ENCODE results near the gene NXPH4.
A peak's percentile ranks its signal among the peaks of the same experiment; 100 is the strongest.

The NXPH4 gene

GRCh38 chr12:57238854-57239554 lies 22.4 kb downstream of the NXPH4 start:
- intact Hi-C loops (cut with micrococcal nuclease): loop anchor here (1.0 kb wide), 3 partner anchors 10 to 25 kb away; partner anchors contain the start of gene SHMT2
- Mint-ChIP-seq H3K36me3 (ENCODE audit: low read depth) (peaks cover 6% of the 10 kb centered on the region), H3K9me3 (no peaks in the 10 kb centered on the region), H3K27me3 (peaks cover 89% of the 10 kb centered on the region), H3K27ac (peak overlapping the region; percentile 45), H3K4me1 (ENCODE audit: low read depth) (peaks cover 77% of the 10 kb centered on the region), H3K4me3 (peak overlapping the region; percentile 81)

- Mint-ChIP-seq H3K4me1 (ENCODE audit: low read depth) (peaks cover 77% of the 10 kb centered on the region), H3K9me3 (no peaks in the 10 kb centered on the region), H3K27ac (no peak overlapping the region), H3K4me3 (peak overlapping the region; percentile 81), H3K27me3 (peaks cover 95% of the 10 kb centered on the region), H3K36me3 (ENCODE audit: low read depth) (peaks cover 7% of the 10 kb centered on the region)
- intact Hi-C loops (cut with micrococcal nuclease): loop anchor here (1.0 kb wide), 3 partner anchors 10 to 25 kb away; partner anchors contain the start of gene SHMT2
These were observed 23.0 kb downstream of the NXPH4 start for GRCh38 chr12:57239587-57240065.

- intact Hi-C loops (cut with micrococcal nuclease): no loop called here
- Mint-ChIP-seq H3K27ac (peak overlapping the region; percentile 38), H3K27me3 (peaks cover 93% of the 10 kb centered on the region), H3K4me3 (peak overlapping the region; percentile 81), H3K4me1 (ENCODE audit: low read depth) (peaks cover 81% of the 10 kb centered on the region), H3K9me3 (no peaks in the 10 kb centered on the region), H3K36me3 (ENCODE audit: low read depth) (peaks cover 9% of the 10 kb centered on the region)
These were observed 23.7 kb downstream of the NXPH4 start for GRCh38 chr12:57240066-57240921.

- H3K27me3 Mint-ChIP-seq: peaks cover 86% of the 10 kb centered on the region
- H3K4me1 Mint-ChIP-seq (ENCODE audit: low read depth): peaks cover 83% of the 10 kb centered on the region
- no peak overlapping the region for H3K27ac Mint-ChIP-seq
- peaks cover 10% of the 10 kb centered on the region for H3K36me3 Mint-ChIP-seq (ENCODE audit: low read depth)
- H3K4me3 Mint-ChIP-seq: peak overlapping the region; percentile 81
- no peaks in the 10 kb centered on the region for H3K9me3 Mint-ChIP-seq
- intact Hi-C loops (cut with micrococcal nuclease): no loop called here
These were observed 24.4 kb downstream of the NXPH4 start for GRCh38 chr12:57240926-57241401.

- no peak overlapping the region for H3K4me3 Mint-ChIP-seq
- peaks cover 17% of the 10 kb centered on the region for H3K36me3 Mint-ChIP-seq (ENCODE audit: low read depth)
These were observed 25.1 kb downstream of the NXPH4 start for GRCh38 chr12:57241402-57242310.

GRCh38 chr12:57242329-57242690 lies 25.7 kb downstream of the NXPH4 start:
- intact Hi-C loops (cut with micrococcal nuclease): no loop called here
- Mint-ChIP-seq H3K27ac (no peak overlapping the region), H3K27me3 (peaks cover 73% of the 10 kb centered on the region), H3K4me3 (peak overlapping the region; percentile 6), H3K9me3 (no peaks in the 10 kb centered on the region), H3K4me1 (ENCODE audit: low read depth) (peaks cover 88% of the 10 kb centered on the region), H3K36me3 (ENCODE audit: low read depth) (peaks cover 21% of the 10 kb centered on the region)

More at GRCh38 chr12:57241402-57242310, 25.1 kb downstream of the NXPH4 start:
- Mint-ChIP-seq H3K9me3 (no peaks in the 10 kb centered on the region), H3K4me1 (ENCODE audit: low read depth) (peaks cover 85% of the 10 kb centered on the region), H3K27ac (no peak overlapping the region), H3K27me3 (peaks cover 79% of the 10 kb centered on the region)
- intact Hi-C loops (cut with micrococcal nuclease): no loop called here

- H3K9me3 Mint-ChIP-seq: no peaks in the 10 kb centered on the region
- H3K27ac Mint-ChIP-seq: no peak overlapping the region
- H3K4me3 Mint-ChIP-seq: peak overlapping the region; percentile 55
- peaks cover 23% of the 10 kb centered on the region for H3K36me3 Mint-ChIP-seq (ENCODE audit: low read depth)
- H3K27me3 Mint-ChIP-seq: peaks cover 67% of the 10 kb centered on the region
- intact Hi-C loops (cut with micrococcal nuclease): loop anchor here (1.0 kb wide), 2 partner anchors 18 to 30 kb away; no protein-coding TSS in a partner anchor
- H3K4me1 Mint-ChIP-seq (ENCODE audit: low read depth): peaks cover 83% of the 10 kb centered on the region
These were observed 26.3 kb downstream of the NXPH4 start for GRCh38 chr12:57242691-57243454.

GRCh38 chr12:57243521-57244311 lies 27.1 kb downstream of the NXPH4 start:
- Mint-ChIP-seq H3K36me3 (ENCODE audit: low read depth) (peaks cover 27% of the 10 kb centered on the region), H3K4me1 (ENCODE audit: low read depth) (peaks cover 81% of the 10 kb centered on the region), H3K27me3 (peaks cover 59% of the 10 kb centered on the region), H3K27ac (no peak overlapping the region), H3K9me3 (no peaks in the 10 kb centered on the region), H3K4me3 (peak overlapping the region; percentile 55)
- intact Hi-C loops (cut with micrococcal nuclease): loop anchor here (1.0 kb wide), 2 partner anchors 18 to 30 kb away; no protein-coding TSS in a partner anchor

GRCh38 chr12:57244312-57244696 lies 27.7 kb downstream of the NXPH4 start:
- H3K4me3 Mint-ChIP-seq: no peak overlapping the region
- H3K27ac Mint-ChIP-seq: no peak overlapping the region
- peaks cover 32% of the 10 kb centered on the region for H3K36me3 Mint-ChIP-seq (ENCODE audit: low read depth)
- intact Hi-C loops (cut with micrococcal nuclease): no loop called here
- peaks cover 82% of the 10 kb centered on the region for H3K4me1 Mint-ChIP-seq (ENCODE audit: low read depth)
- H3K27me3 Mint-ChIP-seq: peaks cover 54% of the 10 kb centered on the region
- no peaks in the 10 kb centered on the region for H3K9me3 Mint-ChIP-seq

- H3K36me3 Mint-ChIP-seq (ENCODE audit: low read depth): peaks cover 32% of the 10 kb centered on the region
- H3K4me1 Mint-ChIP-seq (ENCODE audit: low read depth): peaks cover 60% of the 10 kb centered on the region
- peaks cover 27% of the 10 kb centered on the region for H3K27me3 Mint-ChIP-seq
- no peak overlapping the region for H3K4me3 Mint-ChIP-seq
- no peaks in the 10 kb centered on the region for H3K9me3 Mint-ChIP-seq
- intact Hi-C loops (cut with micrococcal nuclease): no loop called here
- H3K27ac Mint-ChIP-seq: no peak overlapping the region
These were observed 30.4 kb downstream of the NXPH4 start for GRCh38 chr12:57247041-57247440.

- intact Hi-C loops (cut with micrococcal nuclease): no loop called here
- Mint-ChIP-seq H3K4me1 (ENCODE audit: low read depth) (peaks cover 40% of the 10 kb centered on the region), H3K4me3 (peak overlapping the region; percentile 80), H3K27me3 (peaks cover 6% of the 10 kb centered on the region), H3K27ac (peak overlapping the region; percentile 77), H3K36me3 (ENCODE audit: low read depth) (peaks cover 41% of the 10 kb centered on the region), H3K9me3 (no peaks in the 10 kb centered on the region)
These were observed 32.5 kb downstream of the NXPH4 start for GRCh38 chr12:57248934-57249742.
